GM13977 (cell line): Measurements from ENCODE around the gene SKI.
A peak's percentile ranks its signal among the peaks of the same experiment; 100 is the strongest.

ENCODE experiments used
- DNase-seq: peaks from one replicate; pipeline ENCODE4 v3.0.0; 2012; ENCODE audit warnings: low spot score
- CTCF ChIP-seq: IDR thresholded peaks from 2 replicates; pipeline ENCODE4 v1.5.1; 2012; ENCODE audit warnings: mild to moderate bottlenecking, control low read depth; ENCODE audit not compliant: insufficient read depth; ENCODE audit errors: extremely low read depth, missing control alignments
- in situ Hi-C: fragments of 300-500 bp; cut with MboI; formaldehyde crosslinking; loops from one replicate; pipeline ENCODE4 v1.12.0; 2022; ENCODE audit warnings: low sequenced_read_pairs, low pct_unique_long_range_greater_than_20kb, mixed read lengths, inconsistent platforms; ENCODE audit not compliant: unreplicated experiment

Gene SKI

DNA sequence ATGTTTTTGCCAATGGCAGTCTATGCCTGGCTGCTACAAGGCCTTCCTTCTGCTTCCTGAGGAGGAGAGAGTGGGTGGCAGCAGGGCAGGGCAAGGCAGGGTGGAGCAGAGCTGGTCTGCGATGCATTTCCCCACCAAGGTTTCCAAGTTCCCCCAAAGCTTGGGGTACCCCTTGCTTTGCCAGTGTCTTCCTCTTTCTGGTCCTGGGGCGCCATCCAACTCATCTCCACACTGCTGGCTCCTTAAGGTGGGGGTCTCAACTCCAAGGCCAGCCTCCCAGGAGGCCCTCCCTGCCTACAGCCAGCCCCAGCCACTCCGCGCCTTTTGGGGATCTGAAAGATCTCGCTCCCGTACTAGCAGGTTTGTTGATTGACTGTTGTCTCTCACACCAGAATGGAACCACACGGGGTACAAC lies 3.9 kb upstream of the SKI start:
- TF ChIP-seq CTCF: no peak
- no peak for DNase-seq
- in situ Hi-C loops: no loop called here

DNA sequence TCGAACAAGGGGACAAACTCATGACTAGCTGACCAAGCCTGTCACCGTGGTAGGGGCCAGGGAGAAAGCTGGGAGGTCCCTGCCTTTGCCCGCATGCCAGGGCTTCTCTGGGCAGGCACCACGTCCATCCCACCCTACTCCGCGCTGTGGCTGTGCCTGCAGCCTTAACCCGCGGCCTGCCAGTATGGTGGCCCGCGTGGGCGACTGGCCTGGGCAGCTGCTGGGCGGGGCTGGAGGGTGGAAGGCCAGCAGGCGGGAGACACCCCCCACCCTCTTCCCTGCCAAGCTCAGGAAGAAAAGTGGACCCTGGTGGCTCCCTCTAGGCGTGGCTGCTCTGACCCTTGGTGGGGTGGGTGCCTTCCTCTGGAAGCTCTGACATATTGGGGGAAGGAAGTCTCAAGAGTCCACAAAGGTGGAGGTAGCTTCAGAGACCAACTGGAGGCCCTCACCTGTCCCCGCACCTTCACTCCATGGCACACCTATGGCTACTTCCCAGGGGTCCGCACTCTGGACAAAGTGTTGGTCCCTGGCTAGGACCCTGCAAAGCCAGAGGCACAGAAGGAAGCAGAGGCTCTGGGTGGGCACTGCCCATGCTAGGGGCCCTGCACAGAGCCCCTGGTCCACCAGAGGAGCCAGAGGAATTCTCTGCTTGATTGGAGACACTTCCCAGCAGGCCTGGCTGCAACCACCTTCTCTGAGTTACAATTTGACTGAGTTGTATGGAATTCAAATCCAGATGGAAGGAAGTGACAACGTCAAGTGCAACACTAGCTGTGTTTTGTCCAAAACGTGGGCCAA lies 3.3 kb upstream of the SKI start:
- TF ChIP-seq CTCF: no peak
- in situ Hi-C loops: no loop called here
- DNase-seq: no peak

DNA sequence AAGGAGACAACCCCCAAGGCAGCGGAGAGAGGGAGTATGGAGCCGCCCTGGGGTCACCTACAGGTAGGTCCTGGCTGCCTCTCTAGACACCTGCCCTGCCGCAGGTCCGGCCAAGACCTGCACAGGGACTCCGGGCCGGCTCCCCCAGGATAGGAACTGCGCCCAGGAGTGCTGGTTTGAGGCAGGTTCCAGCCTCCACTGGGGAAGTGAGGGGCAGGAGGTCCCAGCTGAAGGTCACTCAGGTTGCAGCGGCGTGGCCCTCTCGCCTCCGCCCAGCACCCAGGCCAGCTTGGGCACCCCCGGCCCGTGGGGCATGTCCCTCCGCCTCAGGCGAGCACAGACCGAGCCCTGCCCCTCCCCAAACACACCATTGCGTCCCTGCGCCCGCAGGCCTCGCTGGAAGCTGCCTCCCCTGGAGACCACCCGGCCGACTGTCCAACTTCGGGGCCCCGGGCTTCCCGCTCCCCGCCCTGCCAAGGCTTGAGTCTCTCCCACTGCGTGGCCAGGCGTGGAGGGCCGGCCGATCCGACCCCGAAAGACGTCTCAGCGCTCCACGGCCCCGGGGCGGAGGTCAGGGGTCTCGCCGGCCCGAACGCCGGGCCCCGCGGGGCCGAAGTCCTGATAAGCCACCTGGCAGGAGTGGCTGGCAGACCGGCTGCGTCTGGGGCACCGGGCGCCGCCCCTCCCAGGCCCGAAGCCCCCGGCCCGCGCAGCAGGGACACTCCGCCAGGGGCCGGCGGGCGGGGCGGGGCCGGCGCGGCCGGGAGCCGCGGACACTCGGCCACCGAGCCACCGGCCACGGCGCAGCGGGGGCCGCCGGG lies 1.4 kb upstream of the SKI start:
- no peak for DNase-seq
- no peak for TF ChIP-seq CTCF
- in situ Hi-C loops: no loop called here

- DNase-seq: peak; percentile 100
- in situ Hi-C loops: no loop called here
- TF ChIP-seq CTCF: peak; percentile 23
Measured at GRCh38 chr1:2227346-2228156, 568 bp upstream of the SKI start.

DNA sequence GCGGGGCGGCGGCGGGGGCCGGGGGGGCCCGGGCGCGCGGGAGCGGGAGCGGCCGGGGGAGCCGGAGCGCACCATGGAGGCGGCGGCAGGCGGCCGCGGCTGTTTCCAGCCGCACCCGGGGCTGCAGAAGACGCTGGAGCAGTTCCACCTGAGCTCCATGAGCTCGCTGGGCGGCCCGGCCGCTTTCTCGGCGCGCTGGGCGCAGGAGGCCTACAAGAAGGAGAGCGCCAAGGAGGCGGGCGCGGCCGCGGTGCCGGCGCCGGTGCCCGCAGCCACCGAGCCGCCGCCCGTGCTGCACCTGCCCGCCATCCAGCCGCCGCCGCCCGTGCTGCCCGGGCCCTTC lies 546 bp downstream of the SKI start:
- in situ Hi-C loops: no loop called here
- DNase-seq: peak; percentile 67
- TF ChIP-seq CTCF: no peak
